Activated CD4-positive, alpha-beta T cell treated with anti-CD3 and anti-CD28 coated beads for 36 hours (primary cell): ENCODE results near the gene PYHIN1. TPM values are rescaled to one million over a fixed set of nuclear protein-coding genes. Genes with fewer than 3 reads are reported as not detected.

Experiments used
- ATAC-seq: fragments of 200-7000 bp; cut with Tn5 transposase; one replicate; pipeline ENCODE4 v1.10.0; 2021; ENCODE audit warnings: mild to moderate bottlenecking, moderate library complexity
- CTCF ChIA-PET: fragments of 350-600 bp; sonication (Branson Sonifier 250); formaldehyde crosslinking; loops from one replicate; lab custom pipeline; 2021; ENCODE audit warnings: antibody characterized with exemption; lab: Charles Lee
- POLR2A ChIA-PET: fragments of 350-600 bp; sonication (Branson Sonifier 250); formaldehyde crosslinking; loops from one replicate; lab custom pipeline; 2021; ENCODE audit warnings: antibody characterized with exemption, inconsistent platforms; lab: Charles Lee
- DNase-seq: peaks from one replicate; pipeline ENCODE4 v3.0.0-alpha.2; 2020
- H3K27ac Mint-ChIP-seq: one replicate; pipeline ENCODE4 v1.8.0; 2021; ENCODE audit warnings: mixed read lengths
- H3K27me3 Mint-ChIP-seq: one replicate; pipeline ENCODE4 v1.8.0; 2021; ENCODE audit warnings: mixed read lengths
- H3K36me3 Mint-ChIP-seq: one replicate; pipeline ENCODE4 v1.8.0; 2021; ENCODE audit warnings: low read depth, mixed read lengths
- H3K4me1 Mint-ChIP-seq: one replicate; pipeline ENCODE4 v1.8.0; 2021; ENCODE audit warnings: mixed read lengths
- H3K4me3 Mint-ChIP-seq: one replicate; pipeline ENCODE4 v1.8.0; 2021; ENCODE audit warnings: mild to moderate bottlenecking, moderate library complexity, mixed read lengths
- H3K9me3 Mint-ChIP-seq: one replicate; pipeline ENCODE4 v1.8.0; 2021; ENCODE audit warnings: low read depth, mixed read lengths
- intact Hi-C, 2 experiments: fragments of 100-400 bp; cut with DNase I in 1 of 2; cut with micrococcal nuclease in 1 of 2; formaldehyde crosslinking; loops; one replicate each; pipeline versions ENCODE4 v1.14.2 to v1.15.1; 2022 to 2024; cut with DNase I, micrococcal nuclease
- total RNA-seq, 2 experiments: library from RNA; stranded (reverse); gene quantifications; one replicate each; pipeline ENCODE4 v1.2.3, GENCODE V29; 2021

PYHIN1 gene
- total RNA-seq, result 1 to 10 TPM; 5.6 to 6.8 TPM

GRCh38 chr1:158931055-158931737 is at the start of gene PYHIN1:
PYHIN1 (plus strand) TSS chr1:158931552; CDS start chr1:158936911, 5,359 bp downstream.
- peak within 1 kb of the TSS; percentile 65 for H3K4me3 Mint-ChIP-seq
- peak within 1 kb of the TSS; percentile 75 for H3K27ac Mint-ChIP-seq
- DNase-seq, result peak; percentile 30
- intact Hi-C loops, result loop anchor here in 1 of 2 experiments (10.0 kb wide), 1 partner anchor 144 kb away; the partner anchor contains the start of gene AIM2
- peaks cover 32% of the 10 kb centered on the region for H3K4me1 Mint-ChIP-seq
- peaks cover 3% of the 10 kb centered on the region for H3K27me3 Mint-ChIP-seq
- CTCF ChIA-PET, result no interaction called here
- POLR2A ChIA-PET, result no interaction called here
- peaks cover 10% of the 10 kb centered on the region for H3K9me3 Mint-ChIP-seq
- H3K36me3 Mint-ChIP-seq, result peaks cover 2% of the 10 kb centered on the region
- peak; percentile 79 for ATAC-seq

- no peak overlapping the region for H3K27ac Mint-ChIP-seq
These were observed 37.7 kb upstream of the PYHIN1 start for GRCh38 chr1:158893654-158894053.

GRCh38 chr1:158898722-158899121 is 32.6 kb upstream of the PYHIN1 start:
- Mint-ChIP-seq H3K4me3 (no peak overlapping the region), H3K4me1 (peaks cover 2% of the 10 kb centered on the region), H3K36me3 (no peaks in the 10 kb centered on the region), H3K9me3 (peaks cover 4% of the 10 kb centered on the region), H3K27me3 (no peaks in the 10 kb centered on the region), H3K27ac (no peak overlapping the region)
- ChIA-PET CTCF (no interaction called here), POLR2A (no interaction called here)
- intact Hi-C loops, result no loop called here
- ATAC-seq (no peak), DNase-seq (no peak)

More at GRCh38 chr1:158893654-158894053, 37.7 kb upstream of the PYHIN1 start:
- Mint-ChIP-seq H3K4me3 (no peak overlapping the region), H3K9me3 (peaks cover 4% of the 10 kb centered on the region), H3K4me1 (no peaks in the 10 kb centered on the region), H3K36me3 (no peaks in the 10 kb centered on the region), H3K27me3 (no peaks in the 10 kb centered on the region)
- POLR2A ChIA-PET, result no interaction called here
- CTCF ChIA-PET, result no interaction called here
- intact Hi-C loops, result no loop called here
- no peak for ATAC-seq
- no peak for DNase-seq

- intact Hi-C loops, result no loop called here
- Mint-ChIP-seq H3K36me3 (no peaks in the 10 kb centered on the region), H3K27ac (no peak overlapping the region), H3K4me3 (no peak overlapping the region), H3K4me1 (peaks cover 2% of the 10 kb centered on the region), H3K9me3 (no peaks in the 10 kb centered on the region), H3K27me3 (peaks cover 6% of the 10 kb centered on the region)
- ChIA-PET POLR2A (no interaction called here), CTCF (no interaction called here)
- ATAC-seq, result peak; percentile 66
- no peak for DNase-seq
These were observed 29.7 kb upstream of the PYHIN1 start for GRCh38 chr1:158901623-158902022.

- ChIA-PET CTCF (no interaction called here), POLR2A (no interaction called here)
- Mint-ChIP-seq H3K9me3 (peaks cover 21% of the 10 kb centered on the region), H3K27ac (no peak overlapping the region), H3K27me3 (peaks cover 5% of the 10 kb centered on the region), H3K36me3 (peaks cover 5% of the 10 kb centered on the region), H3K4me3 (no peak overlapping the region), H3K4me1 (no peaks in the 10 kb centered on the region)
- intact Hi-C loops, result no loop called here
- DNase-seq (no peak), ATAC-seq (no peak)
These were observed 15.3 kb upstream of the PYHIN1 start for GRCh38 chr1:158916085-158916484.

- DNase-seq (no peak), ATAC-seq (peak; percentile 19)
- no peak overlapping the region for H3K27ac Mint-ChIP-seq
- peaks cover 1% of the 10 kb centered on the region for H3K36me3 Mint-ChIP-seq
- H3K4me3 Mint-ChIP-seq, result no peak overlapping the region
- intact Hi-C loops, result no loop called here
- peaks cover 11% of the 10 kb centered on the region for H3K4me1 Mint-ChIP-seq
- peaks cover 18% of the 10 kb centered on the region for H3K9me3 Mint-ChIP-seq
- POLR2A ChIA-PET, result interaction anchor here (0.6 kb wide), 1 partner anchor 166 kb away, joined by 3 read pairs; no protein-coding TSS in a partner anchor
- peaks cover 3% of the 10 kb centered on the region for H3K27me3 Mint-ChIP-seq
- CTCF ChIA-PET, result no interaction called here
These were observed 6.7 kb upstream of the PYHIN1 start for GRCh38 chr1:158924677-158925076.

GRCh38 chr1:158930504-158930903 is 848 bp upstream of the PYHIN1 start:
- POLR2A ChIA-PET, result no interaction called here
- CTCF ChIA-PET, result no interaction called here
- ATAC-seq (peak; percentile 47), DNase-seq (peak; percentile 50)
- peaks cover 2% of the 10 kb centered on the region for H3K36me3 Mint-ChIP-seq
- peaks cover 10% of the 10 kb centered on the region for H3K9me3 Mint-ChIP-seq
- H3K27me3 Mint-ChIP-seq, result peaks cover 3% of the 10 kb centered on the region
- peak overlapping the region; percentile 26 for H3K4me3 Mint-ChIP-seq
- intact Hi-C loops, result loop anchor here in 1 of 2 experiments (10.0 kb wide), 1 partner anchor 144 kb away; the partner anchor contains the start of gene AIM2
- H3K27ac Mint-ChIP-seq, result peak overlapping the region; percentile 38
- H3K4me1 Mint-ChIP-seq, result peaks cover 31% of the 10 kb centered on the region

- peak overlapping the region; percentile 75 for H3K27ac Mint-ChIP-seq
- peak; percentile 7 for DNase-seq
These were observed 819 bp downstream of the PYHIN1 start for GRCh38 chr1:158932171-158932570.

GRCh38 chr1:158933621-158934020 is 2.3 kb downstream of the PYHIN1 start:
- ATAC-seq (peak; percentile 47), DNase-seq (no peak)
- peaks cover 5% of the 10 kb centered on the region for H3K36me3 Mint-ChIP-seq
- H3K27ac Mint-ChIP-seq, result peak overlapping the region; percentile 78
- peaks cover 35% of the 10 kb centered on the region for H3K4me1 Mint-ChIP-seq
- peak overlapping the region; percentile 54 for H3K4me3 Mint-ChIP-seq
- ChIA-PET CTCF (interaction anchor here (1.0 kb wide), 1 partner anchor 138 kb away, joined by 3 read pairs; no protein-coding TSS in a partner anchor), POLR2A (no interaction called here)
- peaks cover 2% of the 10 kb centered on the region for H3K27me3 Mint-ChIP-seq
- intact Hi-C loops, result loop anchor here (1.0 to 10.0 kb wide), 4 partner anchors 36 to 143 kb away; partner anchors contain the start of genes AIM2 (in 2 of the 2) and IFI16 (in 1 of the 2)
- H3K9me3 Mint-ChIP-seq, result no peaks in the 10 kb centered on the region

More at GRCh38 chr1:158932171-158932570, 819 bp downstream of the PYHIN1 start:
- peaks cover 3% of the 10 kb centered on the region for H3K27me3 Mint-ChIP-seq
- H3K4me1 Mint-ChIP-seq, result peaks cover 32% of the 10 kb centered on the region
- H3K36me3 Mint-ChIP-seq, result peaks cover 5% of the 10 kb centered on the region
- H3K4me3 Mint-ChIP-seq, result peak overlapping the region; percentile 65
- intact Hi-C loops, result loop anchor here (2.0 to 10.0 kb wide), 3 partner anchors 77 to 145 kb away; partner anchors contain the start of genes AIM2 (in 2 of the 2) and IFI16 (in 1 of the 2)
- peak; percentile 71 for ATAC-seq
- peaks cover 4% of the 10 kb centered on the region for H3K9me3 Mint-ChIP-seq
- CTCF ChIA-PET, result no interaction called here
- POLR2A ChIA-PET, result no interaction called here

GRCh38 chr1:158939180-158939579 is 7.8 kb downstream of the PYHIN1 start:
- CTCF ChIA-PET, result no interaction called here
- DNase-seq (no peak), ATAC-seq (no peak)
- peaks cover 6% of the 10 kb centered on the region for H3K27me3 Mint-ChIP-seq
- H3K4me3 Mint-ChIP-seq, result no peak overlapping the region
- H3K9me3 Mint-ChIP-seq, result no peaks in the 10 kb centered on the region
- intact Hi-C loops, result loop anchor here in 1 of 2 experiments (10.0 kb wide), 1 partner anchor 136 kb away; the partner anchor contains the start of gene AIM2
- H3K36me3 Mint-ChIP-seq, result peaks cover 14% of the 10 kb centered on the region
- H3K27ac Mint-ChIP-seq, result no peak overlapping the region
- H3K4me1 Mint-ChIP-seq, result peaks cover 15% of the 10 kb centered on the region
- POLR2A ChIA-PET, result no interaction called here

- Mint-ChIP-seq H3K9me3 (no peaks in the 10 kb centered on the region), H3K27me3 (peaks cover 7% of the 10 kb centered on the region)
- POLR2A ChIA-PET, result no interaction called here
These were observed 10.0 kb downstream of the PYHIN1 start for GRCh38 chr1:158941317-158941716.

More at GRCh38 chr1:158941317-158941716, 10.0 kb downstream of the PYHIN1 start:
- CTCF ChIA-PET, result interaction anchor here (1.9 kb wide), 1 partner anchor 15 kb away, joined by 5 read pairs; no protein-coding TSS in a partner anchor
- no peak overlapping the region for H3K4me3 Mint-ChIP-seq
- peaks cover 6% of the 10 kb centered on the region for H3K4me1 Mint-ChIP-seq
- DNase-seq (no peak), ATAC-seq (no peak)
- H3K27ac Mint-ChIP-seq, result no peak overlapping the region
- intact Hi-C loops, result no loop called here
- H3K36me3 Mint-ChIP-seq, result peaks cover 16% of the 10 kb centered on the region
